Measurements from ENCODE around the gene HOXA3.

GRCh38 chr7:27154901-27155815 lies 2.8 kb upstream of the HOXA3 start:
- no peak for TF ChIP-seq EHMT2 (IDR thresholded peaks at IDR 0.05; ENCODE audit: low read depth)
- TF ChIP-seq CHD4 (IDR thresholded peaks at IDR 0.05; ENCODE audit: borderline replicate concordance) = no peak
- TF ChIP-seq ESRRA (IDR thresholded peaks at IDR 0.05; ENCODE audit: borderline replicate concordance, low read length) = no peak
- TF ChIP-seq POLR2A (IDR thresholded peaks at IDR 0.05; ENCODE audit: low read length) = no peak
- TF ChIP-seq PBX3 (IDR thresholded peaks at IDR 0.05) = no peak
- no peak for TF ChIP-seq CTCF (IDR thresholded peaks at IDR 0.05)
- no peak for TF ChIP-seq NR3C1 (IDR thresholded peaks at IDR 0.05)
- TF ChIP-seq RCOR1 (IDR thresholded peaks at IDR 0.05; ENCODE audit: low read depth, low read length) = no peak
- no peak for TF ChIP-seq MYC (IDR thresholded peaks at IDR 0.05; ENCODE audit: borderline replicate concordance, low read length)
- no peak for TF ChIP-seq BHLHE40 (IDR thresholded peaks at IDR 0.05; ENCODE audit: low read depth, low read length)
- TF ChIP-seq MAZ (IDR thresholded peaks at IDR 0.05; ENCODE audit: borderline replicate concordance, low read depth, low read length) = no peak
- TF ChIP-seq RNF2 (IDR thresholded peaks at IDR 0.05; ENCODE audit: borderline replicate concordance, low read depth) = no peak
- no peak for TF ChIP-seq CHD2 (IDR thresholded peaks at IDR 0.05; ENCODE audit: low read length, partially characterized antibody)
- no peak for TF ChIP-seq FOSL2 (IDR thresholded peaks at IDR 0.05)
- TF ChIP-seq FOSL2 (CRISPR knock-in tag; IDR thresholded peaks at IDR 0.05) = no peak
